Medulla oblongata (tissue), 1 donor: ENCODE data around the gene MAP4K2.

ENCODE experiments used
- DNase-seq: peaks from one replicate; pipeline ENCODE4 v3.0.0-alpha.2; 2015; ENCODE audit errors: extremely low spot score

Gene MAP4K2

GRCh38 chr11:64741375-64742086, 61.5 kb downstream of the MAP4K2 start:
- DNase-seq = no peak

- DNase-seq = no peak
Observed at GRCh38 chr11:64739871-64740270, 63.1 kb downstream of the MAP4K2 start.

DNA sequence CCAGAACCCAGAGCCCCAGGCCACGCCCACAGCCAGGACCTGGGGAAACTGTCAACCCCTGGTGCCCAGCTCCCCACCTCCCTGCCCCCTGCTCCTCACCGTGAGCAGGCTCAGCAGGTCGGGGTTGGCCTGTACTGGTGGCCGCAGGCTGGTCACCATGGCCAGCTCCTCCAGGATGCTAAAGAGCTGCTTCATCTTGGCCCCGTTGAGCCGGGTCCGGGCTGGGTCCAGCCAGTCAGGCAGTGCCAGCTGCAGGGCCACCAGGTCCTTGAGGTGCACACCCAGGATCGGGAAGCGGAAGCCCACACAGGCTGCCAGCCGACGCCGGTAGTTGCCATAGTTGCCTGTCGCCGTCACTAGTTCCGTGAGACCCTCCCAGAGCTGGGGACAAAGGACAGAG, 66.4 kb downstream of the MAP4K2 start:
- no peak for DNase-seq

DNA sequence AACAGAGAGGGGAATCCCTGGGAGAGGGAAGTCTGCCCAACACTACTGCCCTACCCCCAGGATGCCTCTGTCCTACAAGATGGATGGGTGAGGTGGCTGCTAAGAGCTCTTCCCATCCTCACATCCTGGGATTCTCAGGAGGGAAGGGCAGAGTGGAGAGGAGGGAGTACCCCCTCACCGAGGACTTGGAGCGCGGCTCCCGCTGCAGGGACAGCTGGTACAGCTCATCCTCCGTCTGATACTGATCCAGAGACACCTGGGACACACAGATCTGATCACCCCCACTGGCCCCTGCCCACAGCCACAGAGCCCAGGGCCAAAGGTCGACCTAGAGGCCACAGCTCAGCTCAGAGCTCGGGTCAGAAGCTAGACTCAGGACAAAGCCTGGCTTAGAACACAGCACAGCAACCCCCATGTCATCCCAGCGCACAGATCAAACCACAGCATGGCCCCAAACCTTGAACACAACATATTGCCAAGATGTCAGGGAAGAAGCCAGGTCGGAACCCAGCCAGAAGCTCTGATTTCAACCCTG, 67.2 kb downstream of the MAP4K2 start:
- DNase-seq = no peak
